Measurements from ENCODE around the gene ZSCAN5A. TPM values are rescaled to one million over a fixed set of nuclear protein-coding genes. Genes with fewer than 3 reads are reported as not detected.

ZSCAN5A gene
- total RNA-seq, 1 experiment from 2014 or later, result 10.4 TPM

DNA sequence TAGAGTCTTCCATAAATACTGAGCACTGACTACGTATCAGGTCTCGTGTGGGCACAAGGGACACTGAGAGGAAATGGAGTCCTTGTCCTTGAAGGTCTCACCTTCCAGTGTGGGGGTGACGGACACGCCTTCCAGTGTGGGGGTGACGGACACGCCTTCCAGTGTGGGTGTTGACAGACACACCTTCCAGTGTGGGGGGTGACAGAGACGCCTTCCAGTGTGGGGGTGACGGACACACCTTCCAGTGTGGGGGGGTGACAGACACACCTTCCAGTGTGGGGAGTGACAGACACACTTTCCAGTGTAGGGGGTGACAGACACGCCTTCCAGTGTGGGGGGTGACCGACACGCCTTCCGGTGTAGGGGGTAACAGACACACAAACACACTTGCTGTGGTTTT lies 56.4 kb downstream of the ZSCAN5A start (continued):
- TF ChIP-seq, protein P1, sequence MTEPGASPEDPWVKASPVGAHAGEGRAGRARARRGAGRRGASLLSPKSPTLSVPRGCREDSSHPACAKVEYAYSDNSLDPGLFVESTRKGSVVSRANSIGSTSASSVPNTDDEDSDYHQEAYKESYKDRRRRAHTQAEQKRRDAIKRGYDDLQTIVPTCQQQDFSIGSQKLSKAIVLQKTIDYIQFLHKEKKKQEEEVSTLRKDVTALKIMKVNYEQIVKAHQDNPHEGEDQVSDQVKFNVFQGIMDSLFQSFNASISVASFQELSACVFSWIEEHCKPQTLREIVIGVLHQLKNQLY (CRISPR knock-in tag; IDR thresholded peaks at IDR 0.05), result no peak

DNA sequence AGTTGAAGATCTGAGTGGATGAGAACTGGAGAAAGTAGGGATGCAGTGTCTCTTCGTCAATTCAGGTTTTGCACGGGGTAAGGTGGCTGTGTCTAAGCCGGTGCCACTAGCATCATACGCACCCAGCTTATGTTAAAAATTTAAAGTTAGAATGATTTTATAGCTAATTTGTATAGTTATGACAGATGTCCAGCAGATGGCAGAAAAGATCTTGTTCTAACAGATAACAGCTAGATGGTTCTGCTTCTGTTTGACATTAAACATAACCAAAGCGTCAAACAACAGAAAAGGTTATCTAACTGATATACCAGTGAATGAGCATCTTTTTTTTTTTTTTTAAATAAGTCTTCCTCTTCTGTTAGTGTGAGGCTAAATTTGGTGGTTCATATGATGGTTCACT lies 60.9 kb downstream of the ZSCAN5A start:
- no peak for ATAC-seq
- POLR2A ChIA-PET, result interaction anchor here (0.9 to 1.0 kb wide), 2 partner anchors 99 to 118 kb away, joined by 3 read pairs; no protein-coding TSS in a partner anchor
- Mint-ChIP-seq H3K27me3 (ENCODE audit: low read depth) (peaks cover 12% of the 10 kb centered on the region; the same call in 1 of the 2 replicates), H3K4me1 (no peaks in the 10 kb centered on the region), H3K36me3 (peaks cover 12% of the 10 kb centered on the region), H3K4me3 (no peak overlapping the region), H3K9me3 (peaks cover 13% of the 10 kb centered on the region), H3K27ac (no peak overlapping the region)
- CTCF ChIA-PET, result interaction anchor here (0.6 to 5.3 kb wide), 38 partner anchors 7 to 188 kb away, joined by 3 to 48 read pairs (median 6); partner anchors contain the start of genes EDDM13 and ZSCAN5A
- TF ChIP-seq, protein P2, sequence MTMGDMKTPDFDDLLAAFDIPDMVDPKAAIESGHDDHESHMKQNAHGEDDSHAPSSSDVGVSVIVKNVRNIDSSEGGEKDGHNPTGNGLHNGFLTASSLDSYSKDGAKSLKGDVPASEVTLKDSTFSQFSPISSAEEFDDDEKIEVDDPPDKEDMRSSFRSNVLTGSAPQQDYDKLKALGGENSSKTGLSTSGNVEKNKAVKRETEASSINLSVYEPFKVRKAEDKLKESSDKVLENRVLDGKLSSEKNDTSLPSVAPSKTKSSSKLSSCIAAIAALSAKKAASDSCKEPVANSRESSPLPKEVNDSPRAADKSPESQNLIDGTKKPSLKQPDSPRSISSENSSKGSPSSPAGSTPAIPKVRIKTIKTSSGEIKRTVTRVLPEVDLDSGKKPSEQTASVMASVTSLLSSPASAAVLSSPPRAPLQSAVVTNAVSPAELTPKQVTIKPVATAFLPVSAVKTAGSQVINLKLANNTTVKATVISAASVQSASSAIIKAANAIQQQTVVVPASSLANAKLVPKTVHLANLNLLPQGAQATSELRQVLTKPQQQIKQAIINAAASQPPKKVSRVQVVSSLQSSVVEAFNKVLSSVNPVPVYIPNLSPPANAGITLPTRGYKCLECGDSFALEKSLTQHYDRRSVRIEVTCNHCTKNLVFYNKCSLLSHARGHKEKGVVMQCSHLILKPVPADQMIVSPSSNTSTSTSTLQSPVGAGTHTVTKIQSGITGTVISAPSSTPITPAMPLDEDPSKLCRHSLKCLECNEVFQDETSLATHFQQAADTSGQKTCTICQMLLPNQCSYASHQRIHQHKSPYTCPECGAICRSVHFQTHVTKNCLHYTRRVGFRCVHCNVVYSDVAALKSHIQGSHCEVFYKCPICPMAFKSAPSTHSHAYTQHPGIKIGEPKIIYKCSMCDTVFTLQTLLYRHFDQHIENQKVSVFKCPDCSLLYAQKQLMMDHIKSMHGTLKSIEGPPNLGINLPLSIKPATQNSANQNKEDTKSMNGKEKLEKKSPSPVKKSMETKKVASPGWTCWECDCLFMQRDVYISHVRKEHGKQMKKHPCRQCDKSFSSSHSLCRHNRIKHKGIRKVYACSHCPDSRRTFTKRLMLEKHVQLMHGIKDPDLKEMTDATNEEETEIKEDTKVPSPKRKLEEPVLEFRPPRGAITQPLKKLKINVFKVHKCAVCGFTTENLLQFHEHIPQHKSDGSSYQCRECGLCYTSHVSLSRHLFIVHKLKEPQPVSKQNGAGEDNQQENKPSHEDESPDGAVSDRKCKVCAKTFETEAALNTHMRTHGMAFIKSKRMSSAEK (CRISPR knock-in tag; IDR thresholded peaks at IDR 0.05; ENCODE audit: borderline replicate concordance), result no peak
- TF ChIP-seq ZNF416 (CRISPR knock-in tag; IDR thresholded peaks at IDR 0.05) (no peak), ZNF219 (CRISPR knock-in tag; IDR thresholded peaks at IDR 0.05; ENCODE audit: borderline replicate concordance) (no peak), ZNF423 (CRISPR knock-in tag; IDR thresholded peaks at IDR 0.05) (no peak), RELA (CRISPR knock-in tag; IDR thresholded peaks at IDR 0.05; ENCODE audit: borderline replicate concordance) (no peak), CREB1 (CRISPR knock-in tag; IDR thresholded peaks at IDR 0.05) (no peak)
- TF ChIP-seq, protein P3, sequence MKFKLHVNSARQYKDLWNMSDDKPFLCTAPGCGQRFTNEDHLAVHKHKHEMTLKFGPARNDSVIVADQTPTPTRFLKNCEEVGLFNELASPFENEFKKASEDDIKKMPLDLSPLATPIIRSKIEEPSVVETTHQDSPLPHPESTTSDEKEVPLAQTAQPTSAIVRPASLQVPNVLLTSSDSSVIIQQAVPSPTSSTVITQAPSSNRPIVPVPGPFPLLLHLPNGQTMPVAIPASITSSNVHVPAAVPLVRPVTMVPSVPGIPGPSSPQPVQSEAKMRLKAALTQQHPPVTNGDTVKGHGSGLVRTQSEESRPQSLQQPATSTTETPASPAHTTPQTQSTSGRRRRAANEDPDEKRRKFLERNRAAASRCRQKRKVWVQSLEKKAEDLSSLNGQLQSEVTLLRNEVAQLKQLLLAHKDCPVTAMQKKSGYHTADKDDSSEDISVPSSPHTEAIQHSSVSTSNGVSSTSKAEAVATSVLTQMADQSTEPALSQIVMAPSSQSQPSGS (CRISPR knock-in tag; IDR thresholded peaks at IDR 0.05; ENCODE audit: borderline replicate concordance, low read depth), result no peak
- TF ChIP-seq, protein P4, sequence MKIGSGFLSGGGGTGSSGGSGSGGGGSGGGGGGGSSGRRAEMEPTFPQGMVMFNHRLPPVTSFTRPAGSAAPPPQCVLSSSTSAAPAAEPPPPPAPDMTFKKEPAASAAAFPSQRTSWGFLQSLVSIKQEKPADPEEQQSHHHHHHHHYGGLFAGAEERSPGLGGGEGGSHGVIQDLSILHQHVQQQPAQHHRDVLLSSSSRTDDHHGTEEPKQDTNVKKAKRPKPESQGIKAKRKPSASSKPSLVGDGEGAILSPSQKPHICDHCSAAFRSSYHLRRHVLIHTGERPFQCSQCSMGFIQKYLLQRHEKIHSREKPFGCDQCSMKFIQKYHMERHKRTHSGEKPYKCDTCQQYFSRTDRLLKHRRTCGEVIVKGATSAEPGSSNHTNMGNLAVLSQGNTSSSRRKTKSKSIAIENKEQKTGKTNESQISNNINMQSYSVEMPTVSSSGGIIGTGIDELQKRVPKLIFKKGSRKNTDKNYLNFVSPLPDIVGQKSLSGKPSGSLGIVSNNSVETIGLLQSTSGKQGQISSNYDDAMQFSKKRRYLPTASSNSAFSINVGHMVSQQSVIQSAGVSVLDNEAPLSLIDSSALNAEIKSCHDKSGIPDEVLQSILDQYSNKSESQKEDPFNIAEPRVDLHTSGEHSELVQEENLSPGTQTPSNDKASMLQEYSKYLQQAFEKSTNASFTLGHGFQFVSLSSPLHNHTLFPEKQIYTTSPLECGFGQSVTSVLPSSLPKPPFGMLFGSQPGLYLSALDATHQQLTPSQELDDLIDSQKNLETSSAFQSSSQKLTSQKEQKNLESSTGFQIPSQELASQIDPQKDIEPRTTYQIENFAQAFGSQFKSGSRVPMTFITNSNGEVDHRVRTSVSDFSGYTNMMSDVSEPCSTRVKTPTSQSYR (CRISPR knock-in tag; IDR thresholded peaks at IDR 0.05), result no peak
- TF ChIP-seq, protein P5, sequence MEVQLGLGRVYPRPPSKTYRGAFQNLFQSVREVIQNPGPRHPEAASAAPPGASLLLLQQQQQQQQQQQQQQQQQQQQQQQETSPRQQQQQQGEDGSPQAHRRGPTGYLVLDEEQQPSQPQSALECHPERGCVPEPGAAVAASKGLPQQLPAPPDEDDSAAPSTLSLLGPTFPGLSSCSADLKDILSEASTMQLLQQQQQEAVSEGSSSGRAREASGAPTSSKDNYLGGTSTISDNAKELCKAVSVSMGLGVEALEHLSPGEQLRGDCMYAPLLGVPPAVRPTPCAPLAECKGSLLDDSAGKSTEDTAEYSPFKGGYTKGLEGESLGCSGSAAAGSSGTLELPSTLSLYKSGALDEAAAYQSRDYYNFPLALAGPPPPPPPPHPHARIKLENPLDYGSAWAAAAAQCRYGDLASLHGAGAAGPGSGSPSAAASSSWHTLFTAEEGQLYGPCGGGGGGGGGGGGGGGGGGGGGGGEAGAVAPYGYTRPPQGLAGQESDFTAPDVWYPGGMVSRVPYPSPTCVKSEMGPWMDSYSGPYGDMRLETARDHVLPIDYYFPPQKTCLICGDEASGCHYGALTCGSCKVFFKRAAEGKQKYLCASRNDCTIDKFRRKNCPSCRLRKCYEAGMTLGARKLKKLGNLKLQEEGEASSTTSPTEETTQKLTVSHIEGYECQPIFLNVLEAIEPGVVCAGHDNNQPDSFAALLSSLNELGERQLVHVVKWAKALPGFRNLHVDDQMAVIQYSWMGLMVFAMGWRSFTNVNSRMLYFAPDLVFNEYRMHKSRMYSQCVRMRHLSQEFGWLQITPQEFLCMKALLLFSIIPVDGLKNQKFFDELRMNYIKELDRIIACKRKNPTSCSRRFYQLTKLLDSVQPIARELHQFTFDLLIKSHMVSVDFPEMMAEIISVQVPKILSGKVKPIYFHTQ (CRISPR knock-in tag; IDR thresholded peaks at IDR 0.05), result no peak
- no peak for DNase-seq (ENCODE audit: low spot score)

Data from WTC11 (cell line).